AML-193 (cell line): ENCODE data around the gene IL17A.

Experiments
- DNase-seq, 2 experiments: peaks; one replicate each; lab custom pipeline; 2025; lab: John Stamatoyannopoulos, UW

The IL17A gene

GRCh38 chr6:52216932-52217575 is 30.9 kb downstream of the IL17A start:
- no peak for DNase-seq

DNA sequence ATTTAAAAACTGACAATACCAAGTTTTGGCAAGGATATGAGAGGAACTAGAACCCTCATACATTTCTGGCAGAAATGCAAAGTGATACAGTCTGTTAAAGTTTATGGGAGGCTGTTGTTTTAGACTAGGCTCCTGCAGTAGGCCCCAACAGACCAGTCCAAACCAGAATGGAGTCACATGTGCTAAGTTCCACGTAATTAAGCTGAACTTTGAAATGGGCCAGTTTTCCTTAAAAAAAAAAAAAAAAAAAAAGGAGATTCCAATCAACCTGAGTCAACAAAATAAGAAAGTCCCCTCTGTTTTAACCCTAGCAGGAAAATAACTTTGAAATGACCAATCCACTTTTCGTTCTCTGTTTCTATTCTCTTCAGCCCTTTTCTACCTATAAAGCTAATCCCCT is 31.6 kb downstream of the IL17A start:
- DNase-seq = no peak

- no peak for DNase-seq
Measured at GRCh38 chr6:52221302-52221701, 35.1 kb downstream of the IL17A start.

DNA sequence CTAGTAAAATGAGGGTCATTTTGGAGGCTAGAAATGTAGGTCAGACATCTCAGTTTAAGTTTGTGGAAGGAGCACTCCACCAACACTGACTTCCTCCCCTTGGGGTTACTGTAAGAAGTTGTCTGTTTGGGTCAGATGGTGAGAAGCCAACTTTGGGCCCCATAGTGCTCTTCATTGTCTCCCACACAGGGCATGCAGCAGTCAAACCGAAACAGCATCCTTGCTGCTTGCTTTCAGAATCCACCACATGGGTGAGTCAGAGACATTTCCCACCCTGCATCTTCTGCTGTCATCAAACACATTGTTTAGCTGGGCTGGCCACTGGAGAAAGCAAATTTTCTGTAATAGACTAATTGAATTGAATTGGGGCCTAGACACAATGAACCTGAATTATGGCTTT is 41.3 kb downstream of the IL17A start:
- DNase-seq = no peak

DNA sequence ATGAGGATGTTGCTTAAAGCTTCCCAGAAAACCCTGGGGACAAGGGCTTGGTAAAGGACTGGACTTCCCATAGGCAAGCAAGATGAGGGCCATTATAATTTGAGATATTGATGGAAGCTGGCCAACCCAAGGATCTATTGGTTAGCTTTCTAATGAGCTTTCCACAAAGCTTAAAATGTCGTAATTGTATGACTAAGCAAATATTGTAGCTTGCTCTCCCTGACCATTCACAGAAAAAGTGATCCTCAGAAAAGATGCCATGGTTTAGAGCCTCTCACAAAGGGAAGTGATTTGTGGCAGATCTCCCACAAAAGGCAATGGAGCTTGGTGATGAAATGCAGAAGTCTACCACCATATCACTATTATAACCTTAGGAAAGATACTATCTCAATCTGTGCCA is 44.5 kb downstream of the IL17A start:
- DNase-seq = peak; percentile 5 to 17

DNA sequence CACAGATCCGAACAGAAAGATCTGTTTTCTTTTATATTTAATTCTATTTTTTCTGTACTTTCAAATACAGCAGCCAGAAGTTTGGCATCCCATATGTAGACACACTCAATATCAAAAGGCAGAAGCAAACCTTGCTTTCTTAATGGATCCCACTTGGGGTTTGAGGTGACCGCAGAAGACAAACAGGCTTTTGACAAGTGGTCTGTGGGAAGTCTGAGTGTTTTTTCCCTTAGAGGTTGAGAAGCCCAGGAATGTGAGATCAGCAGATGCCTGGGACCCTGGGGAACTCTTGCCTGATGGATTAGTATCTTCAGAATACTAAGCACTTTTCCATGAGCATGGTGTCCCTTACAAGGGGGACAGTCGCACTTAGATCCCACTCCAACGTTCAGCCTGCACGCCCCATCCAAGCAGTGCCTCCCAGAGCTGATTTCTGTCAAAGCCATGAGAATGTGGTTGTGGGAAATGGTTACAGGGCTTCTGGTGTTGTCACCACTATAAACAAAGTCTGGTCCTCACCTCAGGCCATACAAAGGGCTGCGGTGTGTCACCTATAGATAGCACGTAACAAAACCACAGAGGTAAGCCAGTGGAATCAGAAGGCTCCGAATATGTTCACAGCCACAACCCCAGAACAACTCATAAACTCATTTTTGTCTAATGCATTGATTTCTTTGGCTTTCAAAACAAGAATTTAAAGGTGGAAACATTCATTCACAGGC is 45.4 kb downstream of the IL17A start:
- no peak for DNase-seq

DNA sequence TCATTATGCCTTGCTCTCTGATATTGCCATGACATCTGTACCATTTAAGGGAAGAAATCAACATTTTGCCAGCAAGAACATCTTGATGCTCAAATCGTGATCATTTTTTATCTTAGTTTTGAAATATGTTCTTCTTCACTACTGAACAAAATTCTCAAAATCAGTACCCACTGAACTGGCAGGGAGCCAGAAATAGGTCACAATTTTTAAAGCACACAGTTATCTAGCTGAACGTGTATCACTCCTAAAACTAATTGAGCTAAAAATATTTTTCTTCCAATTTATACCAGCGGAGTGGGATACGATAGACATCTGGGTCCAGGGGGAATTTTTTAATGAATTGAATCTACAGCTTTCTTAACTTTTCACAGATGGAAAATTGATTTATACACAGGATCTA is 46.8 kb downstream of the IL17A start:
- DNase-seq = no peak

DNA sequence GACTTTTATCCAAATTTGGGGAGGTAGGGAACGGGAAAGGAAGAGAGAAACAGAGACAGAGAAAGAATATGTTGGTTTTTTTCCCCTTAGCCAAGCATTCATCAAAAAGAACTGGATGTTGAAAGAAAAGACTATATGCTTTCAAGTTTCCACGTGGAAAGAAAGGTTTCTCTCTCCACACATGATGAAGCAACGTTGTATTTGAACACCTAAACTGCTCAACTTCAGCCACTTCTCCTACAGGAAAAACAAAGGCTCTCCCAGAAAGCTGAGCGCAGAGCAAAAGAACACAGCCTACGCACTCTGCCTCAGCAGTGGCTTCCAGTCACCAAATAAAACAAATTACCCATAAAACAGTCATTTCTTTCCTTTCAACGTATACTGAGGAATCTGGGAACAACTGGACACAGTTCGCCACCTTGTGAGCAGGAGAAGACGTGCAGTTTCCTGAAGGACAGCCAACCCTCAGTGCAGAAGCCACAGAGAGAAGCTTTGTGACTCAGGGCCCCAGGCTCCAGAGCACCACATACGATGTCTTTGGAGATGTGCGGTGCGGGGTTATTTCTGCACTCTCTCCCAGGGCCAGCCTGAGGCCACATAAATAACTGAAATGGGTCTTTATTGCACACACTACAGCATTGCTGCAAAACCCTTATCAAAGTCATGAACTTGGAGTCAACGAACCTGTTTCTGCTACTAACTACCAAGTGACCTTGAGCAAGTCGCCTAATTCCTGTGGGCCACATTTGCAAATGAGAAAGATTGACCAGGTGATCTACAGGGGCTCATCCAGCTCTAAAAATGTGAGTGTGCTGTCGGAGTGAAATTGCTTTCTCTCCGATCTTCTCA is 48.0 kb downstream of the IL17A start:
- peak; percentile 26 to 31 for DNase-seq
